Natural killer cell (primary cell): ENCODE data around the gene AJAP1. TPM values are rescaled to one million over a fixed set of nuclear protein-coding genes. Genes with fewer than 3 reads are reported as not detected.

Experiments used
- ATAC-seq, 3 donors: fragments of 150-1000 bp in 2 of 3; fragments of 200-7000 bp in 1 of 3; cut with Tn5 transposase; 1 replicate in 1 of 3; 2 replicates in 2 of 3; pipeline ENCODE4 v1.10.0; 2021; ENCODE audit warnings: mild to moderate bottlenecking in 2 of 3, moderate library complexity in 2 of 3
- DNase-seq, 2 donors: peaks; one replicate each; pipeline versions ENCODE4 v3.0.0 to v3.0.0-alpha.2; 2013 to 2021; ENCODE audit warnings: mixed read lengths in 1 of 2
- H3K27ac ChIP-seq: one replicate; pipeline ENCODE4 v1.5.1; 2013; ENCODE audit warnings: mild to moderate bottlenecking, low read length
- H3K27me3 ChIP-seq: one replicate; pipeline ENCODE4 v1.6.1; 2013; ENCODE audit warnings: low read length; ENCODE audit not compliant: control insufficient read depth, insufficient read depth
- H3K36me3 ChIP-seq: one replicate; pipeline ENCODE4 v1.6.1; 2013; ENCODE audit warnings: low read length; ENCODE audit not compliant: control insufficient read depth, insufficient read depth
- H3K4me1 ChIP-seq: one replicate; pipeline ENCODE4 v1.6.1; 2013; ENCODE audit warnings: low read length; ENCODE audit not compliant: control insufficient read depth, insufficient read depth
- H3K4me3 ChIP-seq: one replicate; pipeline ENCODE4 v1.5.1; 2013; ENCODE audit warnings: low read length
- H3K9me3 ChIP-seq: one replicate; pipeline ENCODE4 v1.6.1; 2013; ENCODE audit warnings: low read length; ENCODE audit not compliant: control insufficient read depth, insufficient read depth
- H3K27ac Mint-ChIP-seq, 2 donors: one replicate each; pipeline ENCODE4 v1.8.0; 2022; ENCODE audit warnings: mild to moderate bottlenecking in 2 of 2, mixed read lengths in 2 of 2, moderate library complexity in 1 of 2
- H3K27me3 Mint-ChIP-seq, 2 donors: one replicate each; pipeline ENCODE4 v1.8.0; 2022; ENCODE audit warnings: low read depth in 2 of 2, mixed read lengths in 2 of 2
- H3K36me3 Mint-ChIP-seq: one replicate; pipeline ENCODE4 v1.8.0; 2022; ENCODE audit warnings: mixed read lengths
- H3K4me1 Mint-ChIP-seq, 2 donors: one replicate each; pipeline ENCODE4 v1.8.0; 2022; ENCODE audit warnings: mixed read lengths in 2 of 2
- H3K4me3 Mint-ChIP-seq: one replicate; pipeline ENCODE4 v1.8.0; 2022; ENCODE audit warnings: mild to moderate bottlenecking, moderate library complexity, mixed read lengths
- H3K9me3 Mint-ChIP-seq, 2 donors: one replicate each; pipeline ENCODE4 v1.8.0; 2022; ENCODE audit warnings: mixed read lengths in 2 of 2
- CTCF ChIP-seq: fragments of 200-600 bp; IDR thresholded peaks from one replicate; pipeline ENCODE4 v1.8.0; 2022; ENCODE audit warnings: antibody characterized with exemption
- WGBS: methylation state at CpG from one replicate; pipeline ENCODE4 v1.1.7; 2013; ENCODE audit warnings: missing lambda C conversion rate; ENCODE audit not compliant: insufficient coverage; 5-methylcytosine and 5-hydroxymethylcytosine counted together
- intact Hi-C: fragments of 100-400 bp; cut with micrococcal nuclease; formaldehyde crosslinking; loops from one replicate; pipeline ENCODE4 v1.14.2; 2022
- total RNA-seq, 4 donors: library from RNA; stranded (reverse); fragments of 120-200 nt in 1 of 4; gene quantifications; one replicate each; pipeline versions ENCODE4 v1.2.3 to v1.2.4, GENCODE V29; 2013 to 2022

The AJAP1 gene
- total RNA-seq, 3 donors from 2014 or later (not counting 1 experiment from before 2014, with no cell fraction given) = not detected

- no peak for TF ChIP-seq CTCF
- Histone ChIP-seq H3K27me3 (no peaks in the 10 kb centered on the region), H3K4me3 (no peak overlapping the region), H3K36me3 (no peaks in the 10 kb centered on the region), H3K27ac (no peak overlapping the region), H3K4me1 (no peaks in the 10 kb centered on the region), H3K9me3 (no peaks in the 10 kb centered on the region)
- Mint-ChIP-seq H3K4me1 (no peaks in the 10 kb centered on the region), H3K4me3 (no peak overlapping the region), H3K27me3 (no peaks in the 10 kb centered on the region), H3K27ac (no peak overlapping the region), H3K36me3 (no peaks in the 10 kb centered on the region), H3K9me3 (peaks cover 0 to 3% of the 10 kb centered on the region in 2 donors)
- intact Hi-C loops = no loop called here
- ATAC-seq (no peak), DNase-seq (no peak)
These were observed 62.0 kb downstream of the AJAP1 start for GRCh38 chr1:4716406-4716805.

GRCh38 chr1:4718071-4718470, 63.7 kb downstream of the AJAP1 start:
- H3K27me3 ChIP-seq = no peaks in the 10 kb centered on the region
- DNase-seq (no peak), ATAC-seq (no peak)
- H3K4me3 ChIP-seq = no peak overlapping the region
- WGBS = 74% methylated on average over 5 of the region's 5 CpGs
- intact Hi-C loops = no loop called here
- H3K36me3 ChIP-seq = no peaks in the 10 kb centered on the region
- Mint-ChIP-seq H3K4me1 (peaks cover 0 to 1% of the 10 kb centered on the region in 2 donors), H3K4me3 (no peak overlapping the region), H3K36me3 (no peaks in the 10 kb centered on the region), H3K9me3 (peaks cover 0 to 3% of the 10 kb centered on the region in 2 donors), H3K27me3 (no peaks in the 10 kb centered on the region), H3K27ac (no peak overlapping the region)
- no peaks in the 10 kb centered on the region for H3K4me1 ChIP-seq
- no peak for TF ChIP-seq CTCF
- no peaks in the 10 kb centered on the region for H3K9me3 ChIP-seq
- no peak overlapping the region for H3K27ac ChIP-seq

GRCh38 chr1:4723106-4723505, 68.7 kb downstream of the AJAP1 start:
- H3K36me3 ChIP-seq = no peaks in the 10 kb centered on the region
- no peaks in the 10 kb centered on the region for H3K9me3 ChIP-seq
- H3K27ac ChIP-seq = no peak overlapping the region
- ATAC-seq = no peak
- TF ChIP-seq CTCF = no peak
- H3K4me1 ChIP-seq = no peaks in the 10 kb centered on the region
- H3K4me1 Mint-ChIP-seq = peaks cover 0 to 4% of the 10 kb centered on the region in 2 donors
- no peaks in the 10 kb centered on the region for H3K36me3 Mint-ChIP-seq
- H3K4me3 ChIP-seq = no peak overlapping the region
- H3K27ac Mint-ChIP-seq = no peak overlapping the region
- H3K27me3 ChIP-seq = no peaks in the 10 kb centered on the region
- H3K27me3 Mint-ChIP-seq = no peaks in the 10 kb centered on the region
- DNase-seq = no peak
- no peaks in the 10 kb centered on the region for H3K9me3 Mint-ChIP-seq
- WGBS = 75% methylated on average over 10 of the region's 10 CpGs
- no peak overlapping the region for H3K4me3 Mint-ChIP-seq
- intact Hi-C loops = no loop called here

GRCh38 chr1:4724001-4724400, 69.6 kb downstream of the AJAP1 start:
- no peaks in the 10 kb centered on the region for H3K27me3 ChIP-seq
- ATAC-seq (no peak), DNase-seq (no peak)
- H3K9me3 ChIP-seq = no peaks in the 10 kb centered on the region
- intact Hi-C loops = no loop called here
- no peak overlapping the region for H3K27ac ChIP-seq
- 84% methylated on average over 12 of the region's 12 CpGs for WGBS
- Mint-ChIP-seq H3K27ac (no peak overlapping the region), H3K4me3 (no peak overlapping the region), H3K27me3 (no peaks in the 10 kb centered on the region), H3K4me1 (peaks cover 0 to 4% of the 10 kb centered on the region in 2 donors), H3K9me3 (no peaks in the 10 kb centered on the region), H3K36me3 (no peaks in the 10 kb centered on the region)
- no peak overlapping the region for H3K4me3 ChIP-seq
- H3K4me1 ChIP-seq = no peaks in the 10 kb centered on the region
- no peak for TF ChIP-seq CTCF
- no peaks in the 10 kb centered on the region for H3K36me3 ChIP-seq
